ENCODE data around the gene SLC2A4RG. TPM values are rescaled to one million over a fixed set of nuclear protein-coding genes. Genes with fewer than 3 reads are reported as not detected.

Gene SLC2A4RG
- total RNA-seq, 3 donors from 2014 or later (not counting 1 experiment from before 2014, with no cell fraction given): 90.4 to 100 (median 95.5) TPM

- Mint-ChIP-seq H3K9me3 (no peaks in the 10 kb centered on the region), H3K27ac (peak overlapping the region; percentile 79 to 87), H3K27me3 (ENCODE audit: low read depth in 2 of 2) (no peaks in the 10 kb centered on the region), H3K4me3 (peak overlapping the region; percentile 78), H3K36me3 (peaks cover 7% of the 10 kb centered on the region), H3K4me1 (peaks cover 37 to 42% of the 10 kb centered on the region in 2 donors)
- Histone ChIP-seq H3K27ac (ENCODE audit: low read length) (peak overlapping the region; percentile 52), H3K4me1 (ENCODE audit: control insufficient read depth, insufficient read depth, low read length) (peaks cover 29% of the 10 kb centered on the region), H3K4me3 (ENCODE audit: low read length) (peak overlapping the region; percentile 43), H3K9me3 (ENCODE audit: control insufficient read depth, insufficient read depth, low read length) (no peaks in the 10 kb centered on the region), H3K27me3 (ENCODE audit: control insufficient read depth, insufficient read depth, low read length) (no peaks in the 10 kb centered on the region), H3K36me3 (ENCODE audit: control insufficient read depth, insufficient read depth, low read length) (peaks cover 34% of the 10 kb centered on the region)
- 27% methylated on average over 67 of the region's 67 CpGs for WGBS (ENCODE audit: insufficient coverage)
- ATAC-seq: peak; percentile 18 to 27 (median 18)
- DNase-seq: peak in 1 of 2 donors; percentile 42
- TF ChIP-seq CTCF (IDR thresholded peaks at IDR 0.05): no peak
- intact Hi-C loops (cut with micrococcal nuclease): loop anchor here (5.0 kb wide), 1 partner anchor 34 kb away; no protein-coding TSS in a partner anchor
Observed at GRCh38 chr20:63708301-63709148, 31.1 kb upstream of the SLC2A4RG start.

GRCh38 chr20:63709149-63709527 is 30.4 kb upstream of the SLC2A4RG start:
- intact Hi-C loops (cut with micrococcal nuclease): loop anchor here (5.0 kb wide), 1 partner anchor 33 kb away; no protein-coding TSS in a partner anchor
- peaks cover 30% of the 10 kb centered on the region for H3K36me3 ChIP-seq (ENCODE audit: control insufficient read depth, insufficient read depth, low read length)
- H3K27ac Mint-ChIP-seq: peak overlapping the region; percentile 79 to 87

GRCh38 chr20:63711085-63711645 is 28.4 kb upstream of the SLC2A4RG start:
- peaks cover 45 to 50% of the 10 kb centered on the region in 2 donors for H3K4me1 Mint-ChIP-seq
- no peaks in the 10 kb centered on the region for H3K9me3 Mint-ChIP-seq
- ATAC-seq (no peak), DNase-seq (no peak)
- H3K27ac Mint-ChIP-seq: no peak overlapping the region
- no peak for TF ChIP-seq CTCF (IDR thresholded peaks at IDR 0.05)
- H3K36me3 ChIP-seq (ENCODE audit: control insufficient read depth, insufficient read depth, low read length): peaks cover 13% of the 10 kb centered on the region
- no peak overlapping the region for H3K4me3 ChIP-seq (ENCODE audit: low read length)
- H3K36me3 Mint-ChIP-seq: peaks cover 13% of the 10 kb centered on the region
- peak overlapping the region; percentile 79 for H3K4me3 Mint-ChIP-seq
- no peak overlapping the region for H3K27ac ChIP-seq (ENCODE audit: low read length)
- H3K27me3 ChIP-seq (ENCODE audit: control insufficient read depth, insufficient read depth, low read length): no peaks in the 10 kb centered on the region
- peaks cover 7% of the 10 kb centered on the region for H3K9me3 ChIP-seq (ENCODE audit: control insufficient read depth, insufficient read depth, low read length)
- peaks cover 25% of the 10 kb centered on the region for H3K4me1 ChIP-seq (ENCODE audit: control insufficient read depth, insufficient read depth, low read length)
- no peaks in the 10 kb centered on the region for H3K27me3 Mint-ChIP-seq (ENCODE audit: low read depth in 2 of 2)
- 89% methylated on average over 12 of the region's 12 CpGs for WGBS (ENCODE audit: insufficient coverage)
- intact Hi-C loops (cut with micrococcal nuclease): no loop called here

More at GRCh38 chr20:63709149-63709527, 30.4 kb upstream of the SLC2A4RG start:
- Histone ChIP-seq H3K27me3 (ENCODE audit: control insufficient read depth, insufficient read depth, low read length) (no peaks in the 10 kb centered on the region), H3K27ac (ENCODE audit: low read length) (no peak overlapping the region), H3K4me1 (ENCODE audit: control insufficient read depth, insufficient read depth, low read length) (peaks cover 29% of the 10 kb centered on the region), H3K9me3 (ENCODE audit: control insufficient read depth, insufficient read depth, low read length) (no peaks in the 10 kb centered on the region), H3K4me3 (ENCODE audit: low read length) (no peak overlapping the region)
- Mint-ChIP-seq H3K4me1 (peaks cover 37 to 42% of the 10 kb centered on the region in 2 donors), H3K4me3 (peak overlapping the region; percentile 78), H3K27me3 (ENCODE audit: low read depth in 2 of 2) (no peaks in the 10 kb centered on the region), H3K36me3 (peaks cover 7% of the 10 kb centered on the region), H3K9me3 (no peaks in the 10 kb centered on the region)
- DNase-seq (no peak), ATAC-seq (no peak)
- 92% methylated on average over 17 of the region's 17 CpGs for WGBS (ENCODE audit: insufficient coverage)
- TF ChIP-seq CTCF (IDR thresholded peaks at IDR 0.05): no peak

All from natural killer cell (primary cell).